ENCODE measurements around the gene DDN. TPM values are rescaled to one million over a fixed set of nuclear protein-coding genes. Genes with fewer than 3 reads are reported as not detected.

Gene DDN
- total RNA-seq, 1 donor from 2014 or later, result 0.23 TPM

Other genes starting within 250 kb of the DDN start
- gene ADCY6, start 210.3 kb downstream of the DDN start, total RNA-seq, result 0.07 and 0.09 TPM in 2 replicates
- gene CACNB3, start 180.9 kb downstream of the DDN start, total RNA-seq, result 7.1 and 10.4 TPM in 2 replicates
- 120 and 132 TPM in 2 replicates for gene DDX23, start 147.2 kb downstream of the DDN start, total RNA-seq
- 1.6 and 1.7 TPM in 2 replicates for gene RND1, start 133.5 kb downstream of the DDN start, total RNA-seq
- 55.9 and 59.9 TPM in 2 replicates for gene FKBP11, start 73.9 kb downstream of the DDN start, total RNA-seq
- gene ARF3, start 41.9 kb downstream of the DDN start, total RNA-seq, result 126 TPM in 2 replicates
- 1.2 and 1.9 TPM in 2 replicates for gene WNT10B, start 27.6 kb downstream of the DDN start, total RNA-seq
- gene WNT1, start 21.1 kb downstream of the DDN start, total RNA-seq, result not detected in 2 replicates
- gene PRKAG1, start 19.4 kb upstream of the DDN start, total RNA-seq, result 66.7 and 73.8 TPM in 2 replicates
- gene KMT2D, start 61.4 kb upstream of the DDN start, total RNA-seq, result 106 and 109 TPM in 2 replicates
- 5.4 and 6.5 TPM in 2 replicates for gene RHEBL1, start 70.6 kb upstream of the DDN start, total RNA-seq
- gene DHH, start 95.4 kb upstream of the DDN start, total RNA-seq, result 0.07 and 0.09 TPM in 2 replicates
- gene LMBR1L, start 111.5 kb upstream of the DDN start, total RNA-seq, result 45.4 and 47.4 TPM in 2 replicates
- gene TUBA1B, start 132.0 kb upstream of the DDN start, total RNA-seq, result 2,161 and 2,173 TPM in 2 replicates
- gene TUBA1A, start 189.7 kb upstream of the DDN start, total RNA-seq, result 90.7 and 92.8 TPM in 2 replicates

Data from T-helper 2 cell treated with Interferon-gamma antibody and Interleukin-4, amounts not matched to agents 100 ng/mL and 5 ng/mL, for 36 hours (primary cell).